ENCODE data around the gene CYP2J2. TPM values are rescaled to one million over a fixed set of nuclear protein-coding genes. Genes with fewer than 3 reads are reported as not detected.

Gene CYP2J2
- total RNA-seq = 0.68 and 4.8 TPM in 2 replicates

GRCh38 chr1:59926381-59927123 is at the start of gene CYP2J2:
TSS of gene CYP2J2 (minus strand) at chr1:59926773. CDS start at chr1:59926746, 27 bp downstream.

Other genes with a start within 250 kb of the CYP2J2 start
- gene HOOK1, start 111.8 kb downstream of the CYP2J2 start, total RNA-seq = 16.9 and 19.8 TPM in 2 replicates
- gene C1orf87, start 147.0 kb upstream of the CYP2J2 start, total RNA-seq = not detected in 2 replicates

Measured in nasal cavity respiratory epithelium epithelial cell of viscerocranial mucosa (primary cell).